Stimulated activated naive CD8-positive, alpha-beta T cell treated with anti-CD3 and anti-CD28 coated beads, Interleukin-15, Interleukin-2, amounts not matched to agents 100 ng/mL and 50 ng/mL, for 24 hours (primary cell): Measurements from ENCODE around the gene CEP290.
"Not testable (repeated sequence)": the region's sequence is repeated elsewhere in the genome, so short reads cannot be mapped to it uniquely, and the experiment has no call there.

Source experiments
- H3K27ac Mint-ChIP-seq: one replicate; pipeline ENCODE4 v1.8.0; 2021; ENCODE audit warnings: mild to moderate bottlenecking, mixed read lengths
- H3K27me3 Mint-ChIP-seq: one replicate; pipeline ENCODE4 v1.8.0; 2021; ENCODE audit warnings: mixed read lengths
- H3K36me3 Mint-ChIP-seq: one replicate; pipeline ENCODE4 v1.8.0; 2021; ENCODE audit warnings: low read depth, mixed read lengths
- H3K4me1 Mint-ChIP-seq: one replicate; pipeline ENCODE4 v1.8.0; 2021; ENCODE audit warnings: low read depth, mixed read lengths
- H3K4me3 Mint-ChIP-seq: one replicate; pipeline ENCODE4 v1.8.0; 2021; ENCODE audit warnings: mild to moderate bottlenecking, mixed read lengths
- H3K9me3 Mint-ChIP-seq: one replicate; pipeline ENCODE4 v1.8.0; 2021; ENCODE audit warnings: mixed read lengths

Gene CEP290

DNA sequence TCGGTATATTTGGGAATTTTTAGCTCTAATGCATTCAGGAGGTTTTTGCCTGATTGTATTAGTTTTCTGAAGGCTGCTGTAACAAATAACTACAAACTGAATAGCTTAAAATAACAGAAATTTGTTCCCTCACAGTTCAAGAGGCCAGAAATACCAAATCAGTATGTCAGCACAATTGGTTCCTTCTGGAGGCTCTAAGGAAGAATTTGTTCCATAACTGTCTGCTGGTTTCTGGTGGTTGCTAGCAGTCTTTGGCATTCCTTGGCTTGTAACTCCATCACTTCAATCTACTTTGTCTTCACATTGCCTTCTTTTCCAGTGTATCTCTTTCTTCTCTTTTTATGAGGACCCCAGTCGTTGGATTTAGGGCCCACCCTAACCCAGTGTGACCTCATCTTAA is 21.5 kb upstream of the CEP290 start:
- H3K9me3 Mint-ChIP-seq, result no peaks in the 10 kb centered on the region
- no peak overlapping the region for H3K27ac Mint-ChIP-seq
- H3K4me1 Mint-ChIP-seq, result no peaks in the 10 kb centered on the region
- H3K27me3 Mint-ChIP-seq, result no peaks in the 10 kb centered on the region
- H3K36me3 Mint-ChIP-seq, result peaks cover 59% of the 10 kb centered on the region
- no peak overlapping the region for H3K4me3 Mint-ChIP-seq

DNA sequence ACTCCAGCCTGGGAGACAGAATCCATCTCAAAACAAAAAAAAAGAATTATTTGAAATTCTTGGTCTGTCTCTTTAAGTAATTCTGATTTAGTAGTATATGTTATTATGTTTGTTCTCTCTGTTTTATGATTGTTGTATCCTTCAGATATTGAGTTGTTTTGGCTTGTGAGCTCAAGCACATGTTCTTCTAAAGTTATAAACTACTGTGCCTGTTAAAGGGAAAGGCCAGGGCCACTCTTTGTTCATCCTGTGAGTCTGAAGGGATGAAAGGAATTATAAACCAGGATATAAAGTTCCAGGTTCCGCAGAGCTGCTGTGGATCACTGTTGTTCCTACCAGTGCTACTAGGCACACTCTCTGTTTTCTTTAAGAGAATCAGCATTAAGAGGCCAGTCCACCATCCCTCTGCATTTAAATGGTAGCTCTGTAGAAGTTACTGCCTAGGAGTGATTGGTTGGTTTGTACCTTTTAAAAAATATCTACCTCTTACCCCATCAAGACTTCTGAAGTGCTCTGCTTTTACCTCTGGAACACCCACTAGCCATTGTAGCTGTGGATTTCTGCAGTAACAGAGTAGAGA is 14.3 kb upstream of the CEP290 start:
- H3K4me1 Mint-ChIP-seq, result peaks cover 17% of the 10 kb centered on the region
- H3K27ac Mint-ChIP-seq, result no peak overlapping the region
- H3K4me3 Mint-ChIP-seq, result no peak overlapping the region
- no peaks in the 10 kb centered on the region for H3K9me3 Mint-ChIP-seq
- H3K36me3 Mint-ChIP-seq, result peaks cover 31% of the 10 kb centered on the region
- no peaks in the 10 kb centered on the region for H3K27me3 Mint-ChIP-seq

DNA sequence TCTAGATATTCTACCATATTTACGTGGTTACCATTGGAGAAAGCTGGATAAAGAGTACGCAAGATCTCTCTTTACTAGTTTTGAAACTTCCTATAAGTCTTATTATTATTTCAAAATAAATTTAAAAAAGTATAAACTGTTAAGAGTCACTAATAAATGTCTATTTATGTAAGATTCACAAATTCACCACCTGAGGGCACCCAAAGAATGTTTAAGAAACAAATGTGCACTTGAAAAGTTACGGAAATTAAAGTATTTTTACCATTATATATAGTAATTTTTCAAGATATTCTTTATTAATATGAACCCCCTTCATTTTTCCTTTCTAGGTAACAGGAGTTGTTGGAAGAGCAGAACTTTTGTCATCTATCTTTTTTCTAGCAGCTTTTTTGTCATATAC is 12.1 kb upstream of the CEP290 start:
- H3K9me3 Mint-ChIP-seq, result no peaks in the 10 kb centered on the region
- H3K27me3 Mint-ChIP-seq, result no peaks in the 10 kb centered on the region
- H3K4me3 Mint-ChIP-seq, result no peak overlapping the region
- peaks cover 17% of the 10 kb centered on the region for H3K4me1 Mint-ChIP-seq
- peaks cover 36% of the 10 kb centered on the region for H3K36me3 Mint-ChIP-seq
- H3K27ac Mint-ChIP-seq, result no peak overlapping the region

DNA sequence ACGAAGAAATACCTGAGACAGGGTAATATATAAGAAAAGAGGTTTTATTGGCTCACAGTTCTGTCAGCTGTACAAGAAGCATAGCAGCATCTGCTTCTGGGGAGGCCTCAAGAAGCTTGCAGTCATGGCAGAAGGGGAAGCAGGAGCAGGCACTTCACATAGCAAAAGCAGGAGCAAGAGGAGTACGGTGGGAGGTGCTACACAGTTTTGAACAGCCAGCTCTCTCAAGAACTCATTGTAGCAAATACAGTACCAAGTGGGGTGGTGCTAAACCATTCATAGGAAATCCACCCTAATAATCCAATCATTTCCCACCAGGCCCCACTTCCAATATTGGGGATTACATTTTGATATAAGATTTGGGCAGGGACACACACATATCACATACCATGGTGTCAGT is 8.2 kb upstream of the CEP290 start:
- Mint-ChIP-seq H3K4me3 (no peak overlapping the region), H3K27ac (no peak overlapping the region), H3K4me1 (peaks cover 29% of the 10 kb centered on the region), H3K27me3 (no peaks in the 10 kb centered on the region), H3K9me3 (no peaks in the 10 kb centered on the region), H3K36me3 (peaks cover 16% of the 10 kb centered on the region)

DNA sequence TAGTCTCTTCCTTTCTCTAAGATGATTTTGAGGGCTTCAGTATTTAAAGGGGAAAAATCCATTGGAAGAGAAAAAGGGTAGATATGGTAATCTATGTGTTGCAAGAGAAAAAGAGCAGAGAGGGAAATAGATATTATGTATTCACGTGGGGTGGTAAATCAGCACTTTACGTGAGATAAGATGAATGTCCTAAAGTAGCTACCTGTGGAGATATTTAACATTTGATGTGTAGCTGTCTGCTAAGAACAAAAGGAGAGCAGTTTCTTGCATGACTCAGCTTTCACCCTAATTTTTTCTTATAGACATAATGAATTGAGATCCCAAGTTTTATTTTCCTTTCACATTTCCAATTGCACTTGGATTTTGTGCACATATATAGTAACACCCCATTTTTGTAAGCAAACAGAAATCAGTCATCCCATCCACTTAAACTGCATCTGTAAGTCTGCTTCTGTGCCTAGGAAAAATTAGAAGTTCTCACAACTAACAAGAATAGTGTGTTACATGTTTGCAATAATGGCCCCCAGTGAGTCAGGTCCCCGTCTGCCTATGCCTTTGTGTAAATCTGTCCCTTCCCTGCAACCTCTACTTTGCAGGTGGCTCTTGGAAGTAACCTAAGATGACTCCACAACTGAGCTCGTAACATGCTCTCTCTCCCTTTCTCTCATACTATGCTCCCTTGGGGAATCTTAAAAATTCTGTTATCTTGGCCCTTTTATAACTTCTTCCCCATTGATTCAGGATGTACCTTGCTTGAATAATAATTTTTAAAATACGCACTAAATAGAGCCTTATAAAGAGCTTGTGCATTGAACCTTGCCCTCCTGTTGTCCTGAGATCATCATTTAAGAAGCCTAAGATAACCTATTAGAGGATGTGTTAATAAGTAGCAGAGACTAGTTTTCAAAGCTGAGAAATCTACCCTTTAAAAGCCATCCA is 3.9 kb upstream of the CEP290 start:
- peaks cover 16% of the 10 kb centered on the region for H3K36me3 Mint-ChIP-seq
- no peak overlapping the region for H3K27ac Mint-ChIP-seq
- no peaks in the 10 kb centered on the region for H3K27me3 Mint-ChIP-seq
- no peaks in the 10 kb centered on the region for H3K9me3 Mint-ChIP-seq
- peaks cover 43% of the 10 kb centered on the region for H3K4me1 Mint-ChIP-seq
- no peak overlapping the region for H3K4me3 Mint-ChIP-seq

DNA sequence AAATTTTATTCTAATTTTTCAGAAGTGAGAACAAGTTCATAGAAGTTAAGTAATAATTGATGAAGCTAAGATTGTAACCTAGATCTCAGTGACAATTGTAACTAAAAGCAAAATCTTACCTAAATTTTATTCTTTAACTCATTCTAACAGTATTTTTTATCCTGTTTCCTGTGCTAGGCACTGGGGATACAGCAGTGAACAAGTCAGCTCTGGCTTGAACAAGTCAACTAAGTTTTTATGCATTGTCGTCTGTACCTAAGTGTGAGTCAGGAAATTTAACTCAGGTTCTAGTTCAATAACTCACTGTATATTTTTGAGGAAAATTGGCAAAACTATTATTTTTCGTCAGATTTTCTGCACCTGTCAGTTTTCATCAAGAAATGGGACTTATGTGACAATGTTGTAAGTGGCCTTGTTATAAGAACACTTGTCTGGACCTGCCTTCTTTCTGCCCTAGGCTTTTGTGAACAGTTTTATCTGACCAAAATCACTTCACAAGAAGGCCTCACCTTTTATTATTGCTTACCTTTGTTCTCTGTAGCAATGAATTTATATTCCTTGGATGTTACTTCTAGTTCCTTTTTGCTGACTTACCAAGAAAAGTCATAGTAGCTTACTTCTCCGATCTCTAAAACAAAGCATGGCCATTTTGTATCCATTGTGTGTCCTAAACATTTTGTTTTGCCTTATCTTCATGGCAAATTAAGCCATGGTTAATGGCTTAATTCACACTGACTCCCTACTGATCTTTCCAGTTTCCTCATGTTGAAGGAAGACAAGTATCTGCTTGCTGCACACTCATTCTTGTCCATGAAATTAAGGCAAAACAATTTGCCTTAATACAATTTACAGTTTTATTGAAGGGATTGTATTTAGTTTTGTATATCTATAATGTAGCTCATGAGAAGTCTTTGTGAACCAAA is 2.9 kb upstream of the CEP290 start:
- peaks cover 14% of the 10 kb centered on the region for H3K36me3 Mint-ChIP-seq
- H3K4me1 Mint-ChIP-seq, result peaks cover 48% of the 10 kb centered on the region
- H3K27ac Mint-ChIP-seq, result no peak overlapping the region
- H3K27me3 Mint-ChIP-seq, result no peaks in the 10 kb centered on the region
- no peaks in the 10 kb centered on the region for H3K9me3 Mint-ChIP-seq
- H3K4me3 Mint-ChIP-seq, result no peak overlapping the region

DNA sequence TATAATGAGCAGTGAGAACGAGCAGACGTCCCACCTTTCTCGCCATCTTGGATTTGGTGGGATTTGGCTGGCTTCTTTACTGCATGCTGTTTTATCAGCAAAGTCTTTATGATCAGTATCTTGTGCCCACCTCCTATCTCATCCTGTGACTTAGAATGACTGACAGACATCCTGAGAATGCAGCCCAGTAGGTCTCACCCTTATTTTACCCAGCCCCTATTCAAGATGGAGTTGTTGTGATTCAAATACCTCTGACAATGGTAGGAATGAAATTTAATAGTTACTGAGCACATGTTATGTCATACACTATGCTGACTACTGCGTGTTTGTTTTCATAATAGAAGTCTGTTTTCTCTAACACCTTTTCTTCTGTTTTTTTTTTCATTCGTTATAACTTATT is 2.1 kb upstream of the CEP290 start:
- Mint-ChIP-seq H3K9me3 (no peaks in the 10 kb centered on the region), H3K27me3 (no peaks in the 10 kb centered on the region), H3K4me1 (peaks cover 48% of the 10 kb centered on the region), H3K36me3 (peaks cover 13% of the 10 kb centered on the region), H3K27ac (no peak overlapping the region), H3K4me3 (peak overlapping the region; percentile 41)

DNA sequence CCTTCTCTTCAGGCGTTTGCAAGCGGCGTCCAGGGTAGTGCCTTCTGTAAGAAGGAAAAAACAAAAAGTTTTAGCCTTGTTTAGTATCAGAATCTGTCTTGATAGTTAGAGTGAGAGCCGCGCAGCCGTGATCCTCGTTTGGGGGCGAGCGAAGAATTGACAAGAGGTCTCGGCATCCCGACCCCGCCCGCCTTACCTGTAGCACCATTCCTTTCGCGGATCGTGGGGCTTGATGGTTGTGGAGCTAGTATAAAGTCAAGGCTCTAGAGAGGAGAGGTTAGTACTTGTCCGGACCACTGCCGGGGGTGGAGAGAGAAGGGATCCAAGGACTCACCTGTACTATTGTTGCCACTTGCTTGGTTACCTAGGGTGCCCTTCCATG is 713 bp upstream of the CEP290 start:
- no peaks in the 10 kb centered on the region for H3K9me3 Mint-ChIP-seq
- peak overlapping the region; percentile 91 for H3K27ac Mint-ChIP-seq
- peaks cover 50% of the 10 kb centered on the region for H3K4me1 Mint-ChIP-seq
- peaks cover 24% of the 10 kb centered on the region for H3K36me3 Mint-ChIP-seq
- H3K27me3 Mint-ChIP-seq, result no peaks in the 10 kb centered on the region
- H3K4me3 Mint-ChIP-seq, result peak overlapping the region; percentile 95

DNA sequence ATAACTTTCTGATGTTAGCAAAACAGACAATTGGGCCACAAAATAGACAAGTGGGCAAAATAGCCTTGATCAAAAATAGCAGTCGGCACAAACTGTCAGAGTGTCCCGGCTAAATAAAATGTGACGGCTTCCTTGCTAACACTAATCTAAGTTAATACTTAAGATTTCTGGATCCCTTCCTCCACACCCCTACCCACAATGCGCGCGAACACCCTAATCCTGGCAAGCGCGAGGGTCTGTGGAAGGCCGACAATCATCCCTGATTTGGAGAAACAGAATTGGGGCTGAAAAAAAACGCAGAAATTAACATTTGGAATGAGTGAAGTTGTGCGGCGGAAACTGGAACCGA is 489 bp downstream of the CEP290 start:
- Mint-ChIP-seq H3K4me3 (peak overlapping the region; percentile 95), H3K9me3 (no peaks in the 10 kb centered on the region), H3K27ac (peak overlapping the region; percentile 91), H3K4me1 (peaks cover 51% of the 10 kb centered on the region), H3K36me3 (peaks cover 32% of the 10 kb centered on the region), H3K27me3 (no peaks in the 10 kb centered on the region)

DNA sequence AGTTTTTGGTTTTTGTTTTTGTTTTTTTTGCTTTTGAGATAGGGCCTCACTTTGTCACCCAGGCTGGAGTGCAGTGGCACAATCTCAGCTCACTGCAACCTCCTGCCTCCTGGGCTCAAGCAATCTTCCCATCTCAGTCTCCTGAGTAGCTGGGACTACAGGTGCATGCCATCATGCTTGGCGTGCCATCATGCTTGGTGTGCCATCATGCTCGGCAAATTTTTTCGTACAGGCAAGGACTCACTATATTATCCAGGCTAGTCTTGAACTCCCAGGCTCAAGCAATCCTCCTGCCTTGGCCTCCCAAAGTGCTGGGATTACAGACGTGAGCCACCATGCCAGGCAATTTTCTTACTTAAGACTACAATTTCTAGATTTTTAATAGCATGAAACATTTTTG is 2.2 kb downstream of the CEP290 start:
- not testable (repeated sequence) for H3K9me3 Mint-ChIP-seq, H3K27ac Mint-ChIP-seq, H3K27me3 Mint-ChIP-seq, H3K4me3 Mint-ChIP-seq
- peaks cover 39% of the 10 kb centered on the region for H3K36me3 Mint-ChIP-seq
- peaks cover 37% of the 10 kb centered on the region for H3K4me1 Mint-ChIP-seq

DNA sequence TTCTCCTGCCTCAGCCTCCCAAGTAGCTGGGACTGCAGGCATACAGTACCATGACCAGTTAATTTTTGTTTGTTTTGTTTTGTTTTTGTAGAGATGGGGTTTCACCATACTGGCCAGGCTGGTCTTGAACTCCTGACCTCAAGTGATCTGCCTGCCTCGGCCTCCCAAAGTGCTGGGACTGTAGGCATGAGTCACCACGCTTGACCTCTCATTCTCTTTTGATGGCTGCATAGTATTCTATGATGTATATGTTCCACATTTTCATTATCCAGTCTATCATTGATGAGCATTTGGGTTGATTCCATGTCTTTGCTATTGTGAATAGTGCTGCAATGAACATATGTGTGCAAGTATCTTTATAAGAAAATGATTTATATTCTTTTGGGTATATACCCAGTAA is 8.7 kb downstream of the CEP290 start:
- not testable (repeated sequence) for H3K4me3 Mint-ChIP-seq, H3K27me3 Mint-ChIP-seq, H3K27ac Mint-ChIP-seq, H3K4me1 Mint-ChIP-seq, H3K9me3 Mint-ChIP-seq
- peaks cover 73% of the 10 kb centered on the region for H3K36me3 Mint-ChIP-seq

DNA sequence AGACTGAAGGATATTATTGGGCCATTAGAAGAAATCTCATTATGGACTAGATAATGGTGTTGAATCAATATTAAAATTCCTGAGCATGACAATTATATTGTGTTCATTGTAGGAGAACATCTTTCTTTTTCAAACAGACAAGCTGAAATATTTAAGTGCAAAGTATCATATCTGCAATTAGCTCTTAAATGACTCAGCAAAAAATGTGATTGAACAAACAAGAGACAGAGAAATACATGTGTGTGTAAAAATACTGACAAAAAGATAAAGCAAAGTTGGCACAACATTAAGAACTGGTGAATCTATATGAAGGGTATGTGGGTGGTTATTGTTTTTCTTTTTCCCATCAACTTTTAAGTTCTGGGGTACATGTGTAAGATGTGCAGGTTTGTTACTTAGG is 9.5 kb downstream of the CEP290 start:
- H3K36me3 Mint-ChIP-seq, result peaks cover 68% of the 10 kb centered on the region
- H3K4me1 Mint-ChIP-seq, result no peaks in the 10 kb centered on the region
- H3K9me3 Mint-ChIP-seq, result no peaks in the 10 kb centered on the region
- no peak overlapping the region for H3K4me3 Mint-ChIP-seq
- no peaks in the 10 kb centered on the region for H3K27me3 Mint-ChIP-seq
- H3K27ac Mint-ChIP-seq, result peak overlapping the region; percentile 12

DNA sequence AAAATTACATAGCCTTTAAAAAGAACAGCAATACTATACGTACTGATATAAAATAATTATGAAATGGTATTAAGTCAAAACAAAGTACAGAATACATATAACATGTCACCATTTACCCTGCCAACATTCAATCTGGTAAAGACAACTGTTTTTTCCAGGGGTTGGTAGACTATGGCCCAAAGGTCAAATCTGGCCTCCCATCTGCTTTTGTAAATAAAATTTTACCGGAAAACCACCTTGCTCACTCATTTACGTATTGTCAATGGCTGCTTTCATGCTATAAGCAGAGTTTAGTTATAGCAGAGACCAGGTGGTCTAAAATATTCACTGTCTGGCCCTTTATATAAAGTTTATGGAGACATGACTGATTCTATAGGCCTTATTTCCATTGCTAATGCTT is 14.0 kb downstream of the CEP290 start:
- H3K4me1 Mint-ChIP-seq, result no peaks in the 10 kb centered on the region
- no peak overlapping the region for H3K27ac Mint-ChIP-seq
- peaks cover 46% of the 10 kb centered on the region for H3K36me3 Mint-ChIP-seq
- no peak overlapping the region for H3K4me3 Mint-ChIP-seq
- H3K27me3 Mint-ChIP-seq, result no peaks in the 10 kb centered on the region
- H3K9me3 Mint-ChIP-seq, result no peaks in the 10 kb centered on the region

DNA sequence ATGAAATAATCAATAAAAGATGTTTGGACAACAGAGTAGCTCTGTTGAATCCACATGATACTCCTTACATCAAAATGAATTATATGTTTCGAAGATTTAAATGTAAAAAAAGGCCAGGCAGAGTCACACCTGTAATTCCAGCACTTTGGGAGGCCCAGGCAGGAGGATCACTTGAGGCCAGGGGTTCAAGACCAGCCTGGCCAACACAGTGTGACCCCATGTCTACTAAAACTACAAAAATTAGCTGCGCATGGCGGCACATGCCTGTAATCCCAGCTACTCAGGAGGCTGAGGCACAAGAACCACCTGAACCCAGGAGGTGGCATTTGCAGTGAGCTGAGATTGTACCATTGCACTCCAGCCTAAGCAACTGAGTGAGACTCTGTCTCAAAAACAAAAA is 14.8 kb downstream of the CEP290 start:
- Mint-ChIP-seq H3K4me3 (no peak overlapping the region), H3K4me1 (no peaks in the 10 kb centered on the region), H3K36me3 (peaks cover 39% of the 10 kb centered on the region), H3K27me3 (no peaks in the 10 kb centered on the region), H3K27ac (no peak overlapping the region), H3K9me3 (no peaks in the 10 kb centered on the region)

DNA sequence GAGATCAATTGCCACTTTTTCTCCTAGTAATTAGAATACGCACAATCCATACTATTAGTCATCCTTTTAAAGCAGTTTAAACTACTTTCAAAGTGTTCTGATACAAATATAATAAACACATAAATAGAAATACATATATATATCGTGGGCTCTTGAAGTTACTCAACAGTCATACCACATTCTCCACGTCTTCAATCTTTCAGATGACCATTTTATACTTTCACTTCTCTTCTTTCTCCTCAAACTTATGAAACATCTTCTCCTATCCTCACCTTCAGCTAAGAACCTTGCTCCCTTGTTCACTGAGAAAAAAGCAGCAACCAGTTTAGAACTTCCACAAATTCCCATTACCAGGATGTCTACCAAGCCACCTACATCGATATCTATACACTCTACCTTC is 19.2 kb downstream of the CEP290 start:
- Mint-ChIP-seq H3K9me3 (no peaks in the 10 kb centered on the region), H3K27me3 (no peaks in the 10 kb centered on the region), H3K36me3 (peaks cover 19% of the 10 kb centered on the region), H3K4me3 (no peak overlapping the region), H3K4me1 (no peaks in the 10 kb centered on the region), H3K27ac (no peak overlapping the region)
